Neuronal stem cell (in vitro differentiated cells): Measurements from ENCODE around the gene STARD3NL.
"Not testable (repeated sequence)": the region's sequence is repeated elsewhere in the genome, so short reads cannot be mapped to it uniquely, and the experiment has no call there.

Source experiments
- DNase-seq: peaks from one replicate; pipeline ENCODE4 v3.0.0-alpha.2; 2013; ENCODE audit warnings: low spot score
- H2AFZ ChIP-seq: one replicate; pipeline ENCODE4 v1.6.1; 2013; ENCODE audit warnings: mild to moderate bottlenecking, low read length, inconsistent platforms
- H2AK5ac ChIP-seq: 2 replicates; pipeline ENCODE4 v1.6.1; 2013; ENCODE audit warnings: low read depth, mild to moderate bottlenecking, inconsistent platforms, low read length, moderate library complexity, mixed read lengths
- H2BK120ac ChIP-seq: 2 replicates; pipeline ENCODE4 v1.6.1; 2013; ENCODE audit warnings: low read depth, mild to moderate bottlenecking, inconsistent platforms, low read length, moderate library complexity, mixed read lengths
- H2BK12ac ChIP-seq: one replicate; pipeline ENCODE4 v1.6.1; 2013; ENCODE audit warnings: low read length, inconsistent platforms
- H2BK15ac ChIP-seq: 2 replicates; pipeline ENCODE4 v1.6.1; 2013; ENCODE audit warnings: mild to moderate bottlenecking, low read length, inconsistent platforms, mixed read lengths
- H2BK5ac ChIP-seq: one replicate; pipeline ENCODE4 v1.6.1; 2013; ENCODE audit warnings: inconsistent platforms, mild to moderate bottlenecking, low read length, moderate library complexity
- H3K14ac ChIP-seq: one replicate; pipeline ENCODE4 v1.6.1; 2013; ENCODE audit warnings: low read length, inconsistent platforms
- H3K18ac ChIP-seq: 2 replicates; pipeline ENCODE4 v1.6.1; 2013; ENCODE audit warnings: low read length, inconsistent platforms
- H3K23ac ChIP-seq: 2 replicates; pipeline ENCODE4 v1.6.1; 2013; ENCODE audit warnings: low read depth, mild to moderate bottlenecking, mixed read lengths, low read length, inconsistent platforms; ENCODE audit not compliant: poor library complexity
- H3K27ac ChIP-seq: replicated peaks from 3 replicates; pipeline ENCODE4 v1.5.1; 2013; ENCODE audit warnings: low read length, inconsistent platforms
- H3K27me3 ChIP-seq, 3 experiments: 2 replicates each; pipeline ENCODE4 v1.6.1; 2013; ENCODE audit warnings: low read length in 3 of 3, mild to moderate bottlenecking in 2 of 3, inconsistent platforms in 1 of 3, low read depth in 1 of 3, mixed read lengths in 1 of 3, moderate library complexity in 1 of 3; ENCODE audit not compliant: control insufficient read depth in 3 of 3, insufficient read depth in 3 of 3
- H3K36me3 ChIP-seq, 2 donors: replicated peaks in 1 of 2; 2 replicates each; pipeline ENCODE4 v1.6.1; 2013; ENCODE audit warnings: low read length in 2 of 2; ENCODE audit not compliant: control insufficient read depth in 2 of 2, insufficient read depth in 2 of 2
- H3K4ac ChIP-seq: 2 replicates; pipeline ENCODE4 v1.6.1; 2013; ENCODE audit warnings: inconsistent platforms, mild to moderate bottlenecking, low read length, moderate library complexity
- H3K4me1 ChIP-seq, 2 donors: 1 replicate in 1 of 2; 2 replicates in 1 of 2; pipeline ENCODE4 v1.6.1; 2013; ENCODE audit warnings: low read length in 2 of 2, low read depth in 1 of 2; ENCODE audit not compliant: control insufficient read depth in 2 of 2, insufficient read depth in 1 of 2
- H3K4me2 ChIP-seq: one replicate; pipeline ENCODE4 v1.6.1; 2013; ENCODE audit warnings: mild to moderate bottlenecking, low read length, inconsistent platforms; ENCODE audit not compliant: insufficient read depth, poor library complexity, severe bottlenecking
- H3K4me3 ChIP-seq, 2 donors: 2 replicates each; pipeline ENCODE4 v1.5.1; 2013; ENCODE audit warnings: low read length in 2 of 2, mild to moderate bottlenecking in 2 of 2, inconsistent platforms in 1 of 2, moderate library complexity in 1 of 2
- H3K79me1 ChIP-seq: one replicate; pipeline ENCODE4 v1.6.1; 2013; ENCODE audit warnings: low read depth, mild to moderate bottlenecking, inconsistent platforms, low read length, moderate library complexity
- H3K9ac ChIP-seq: one replicate; pipeline ENCODE4 v1.6.1; 2013; ENCODE audit warnings: mild to moderate bottlenecking, low read depth, low read length, inconsistent platforms; ENCODE audit not compliant: poor library complexity
- H3K9me3 ChIP-seq, 2 donors: replicated peaks in 1 of 2; 2 replicates each; pipeline versions ENCODE3 to v1.6.1; 2013; ENCODE audit warnings: low read length in 2 of 2, mild to moderate bottlenecking in 2 of 2, inconsistent platforms in 1 of 2, low read depth in 1 of 2, mixed read lengths in 1 of 2, moderate library complexity in 1 of 2; ENCODE audit not compliant: control insufficient read depth in 2 of 2, insufficient read depth in 1 of 2
- H4K8ac ChIP-seq: one replicate; pipeline ENCODE4 v1.6.1; 2013; ENCODE audit warnings: low read depth, mild to moderate bottlenecking, inconsistent platforms, low read length, moderate library complexity
- H4K91ac ChIP-seq: one replicate; pipeline ENCODE4 v1.6.1; 2013; ENCODE audit warnings: low read length, low read depth, mild to moderate bottlenecking, inconsistent platforms; ENCODE audit not compliant: poor library complexity
- WGBS, 2 donors: extraction: QIAGEN DNeasy Blood & Tissue Kit; methylation state at CpG; one replicate each; pipeline ENCODE4 v1.1.7; 2013; ENCODE audit warnings: missing lambda C conversion rate in 2 of 2, mixed read lengths in 1 of 2; ENCODE audit not compliant: insufficient read length in 2 of 2, insufficient replicate concordance in 1 of 2; ENCODE audit errors: extremely low coverage in 2 of 2; 5-methylcytosine and 5-hydroxymethylcytosine counted together

Gene STARD3NL

GRCh38 chr7:38235606-38236005 is 57.6 kb downstream of the STARD3NL start:
- no peak for DNase-seq
- Histone ChIP-seq H3K27ac (no peak overlapping the region), H3K4me2 (no peak overlapping the region), H2AK5ac (no peak overlapping the region), H3K4ac (no peak overlapping the region), H2BK12ac (no peak overlapping the region), H2BK120ac (no peak overlapping the region), H3K9ac (no peak overlapping the region), H3K9me3 (no peaks in the 10 kb centered on the region), H3K79me1 (no peaks in the 10 kb centered on the region), H2BK5ac (no peak overlapping the region), H3K4me1 (peaks cover 0 to 1% of the 10 kb centered on the region in 2 donors), H4K91ac (no peak overlapping the region), H4K8ac (no peak overlapping the region), H2AFZ (no peak overlapping the region), H3K4me3 (no peak overlapping the region), H2BK15ac (no peak overlapping the region), H3K14ac (no peak overlapping the region), H3K23ac (no peak overlapping the region), H3K18ac (no peak overlapping the region), H3K27me3 (no peaks in the 10 kb centered on the region), H3K36me3 (peaks cover 0 to 14% of the 10 kb centered on the region in 2 donors)
- WGBS, 2 donors: no CpG with 5 or more reads among the region's 4 CpGs

- H3K4me1 ChIP-seq, H2BK15ac ChIP-seq, H3K36me3 ChIP-seq, H2BK120ac ChIP-seq, H3K4me3 ChIP-seq, DNase-seq, H2BK12ac ChIP-seq, H2AFZ ChIP-seq, H3K79me1 ChIP-seq, H4K91ac ChIP-seq, H3K9ac ChIP-seq, H3K27ac ChIP-seq, H4K8ac ChIP-seq, H2AK5ac ChIP-seq, H3K14ac ChIP-seq, H3K23ac ChIP-seq, H3K27me3 ChIP-seq, H3K4ac ChIP-seq, H2BK5ac ChIP-seq, H3K9me3 ChIP-seq, H3K18ac ChIP-seq, H3K4me2 ChIP-seq: not testable (repeated sequence)
- no CpG with 5 or more reads among the region's 10 CpGs for WGBS, 2 donors
Measured at GRCh38 chr7:38239129-38239528, 61.1 kb downstream of the STARD3NL start.

GRCh38 chr7:38241071-38241470 is 63.0 kb downstream of the STARD3NL start:
- no peak overlapping the region for H4K8ac ChIP-seq
- H4K91ac ChIP-seq: no peak overlapping the region
- H3K4me1 ChIP-seq: no peaks in the 10 kb centered on the region
- no CpG with 5 or more reads among the region's 3 CpGs for WGBS, 2 donors
- H3K27me3 ChIP-seq: no peaks in the 10 kb centered on the region
- no peak overlapping the region for H2BK120ac ChIP-seq
- no peak overlapping the region for H2AK5ac ChIP-seq
- H2BK15ac ChIP-seq: no peak overlapping the region
- no peak overlapping the region for H3K27ac ChIP-seq
- H3K18ac ChIP-seq: no peak overlapping the region
- no peak overlapping the region for H3K4ac ChIP-seq
- H2AFZ ChIP-seq: no peak overlapping the region
- H2BK12ac ChIP-seq: no peak overlapping the region
- no peak overlapping the region for H3K4me3 ChIP-seq
- no peak overlapping the region for H2BK5ac ChIP-seq
- no peaks in the 10 kb centered on the region for H3K9me3 ChIP-seq
- no peak overlapping the region for H3K9ac ChIP-seq
- no peak overlapping the region for H3K14ac ChIP-seq
- H3K23ac ChIP-seq: no peak overlapping the region
- no peaks in the 10 kb centered on the region for H3K36me3 ChIP-seq
- no peaks in the 10 kb centered on the region for H3K79me1 ChIP-seq
- no peak for DNase-seq
- no peak overlapping the region for H3K4me2 ChIP-seq

DNA sequence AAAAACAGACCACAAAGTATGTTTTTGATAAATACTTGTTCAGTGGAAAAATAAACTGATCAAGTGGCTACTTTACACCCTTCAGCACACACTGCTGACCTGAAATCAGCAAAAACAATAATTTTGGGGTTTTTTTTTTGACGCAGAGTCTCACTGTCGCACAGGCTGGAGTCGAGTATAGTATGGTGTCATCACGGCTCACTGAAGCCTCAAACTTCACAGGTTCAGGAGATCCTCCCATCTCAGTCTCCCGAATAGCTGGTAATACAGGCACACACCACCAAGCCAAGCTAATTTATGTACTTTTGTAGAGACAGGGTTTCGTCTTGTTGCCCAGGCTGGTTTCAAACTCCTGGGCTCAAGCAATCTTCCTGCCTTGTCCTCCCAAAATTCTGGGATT is 64.8 kb downstream of the STARD3NL start:
- Histone ChIP-seq H3K36me3 (no peaks in the 10 kb centered on the region), H3K9ac (no peak overlapping the region), H3K4me2 (no peak overlapping the region), H3K23ac (no peak overlapping the region), H3K9me3 (no peaks in the 10 kb centered on the region), H3K18ac (no peak overlapping the region), H3K27me3 (no peaks in the 10 kb centered on the region), H3K4me1 (no peaks in the 10 kb centered on the region), H3K4me3 (no peak overlapping the region), H2BK15ac (no peak overlapping the region), H3K79me1 (no peaks in the 10 kb centered on the region), H3K27ac (no peak overlapping the region), H3K14ac (no peak overlapping the region), H2BK12ac (no peak overlapping the region), H2BK5ac (no peak overlapping the region), H4K8ac (no peak overlapping the region), H3K4ac (no peak overlapping the region), H2AFZ (no peak overlapping the region), H2BK120ac (no peak overlapping the region), H4K91ac (no peak overlapping the region), H2AK5ac (no peak overlapping the region)
- no CpG with 5 or more reads among the region's 6 CpGs for WGBS, 2 donors
- DNase-seq: no peak
